Esophagus squamous epithelium (tissue), 5 donors: ENCODE data around the gene DDX28. TPM values are rescaled to one million over a fixed set of nuclear protein-coding genes. Genes with fewer than 3 reads are reported as not detected.

Experiments used
- DNase-seq: peaks from one replicate; lab custom pipeline; 2025; lab: John Stamatoyannopoulos, UW
- H3K27ac ChIP-seq, 4 donors: fragments of 200-600 bp; sonication (generic); one replicate each; pipeline ENCODE4 v1.5.1; 2016 to 2019; ENCODE audit warnings: mild to moderate bottlenecking in 1 of 4
- H3K27me3 ChIP-seq, 4 donors: fragments of 200-600 bp; sonication (generic); 1 replicate in 3 of 4; 2 replicates in 1 of 4; pipeline versions ENCODE4 v1.5.1 to v1.6.0; 2017 to 2021; ENCODE audit warnings: antibody characterized with exemption in 1 of 4
- H3K36me3 ChIP-seq, 3 donors: fragments of 200-600 bp; sonication (generic); one replicate each; pipeline ENCODE4 v1.5.1; 2016 to 2019
- H3K4me1 ChIP-seq, 3 donors: fragments of 200-600 bp; sonication (generic); one replicate each; pipeline ENCODE4 v1.5.1; 2017 to 2019
- H3K4me3 ChIP-seq, 4 donors: fragments of 200-600 bp; sonication (generic); 1 replicate in 3 of 4; 2 replicates in 1 of 4; pipeline ENCODE4 v1.5.1; 2016 to 2019; ENCODE audit warnings: mild to moderate bottlenecking in 2 of 4, moderate library complexity in 1 of 4
- H3K9me3 ChIP-seq, 3 donors: fragments of 200-600 bp; sonication (generic); one replicate each; pipeline ENCODE4 v1.5.1; 2016 to 2019
- CTCF ChIP-seq, 6 experiments: fragments of 450-650 bp in 4 of 6; fragments of 200-600 bp in 2 of 6; sonication (generic) in 2 of 6; IDR thresholded peaks; one replicate each; pipeline ENCODE4 v1.5.1; 2016 to 2019; ENCODE audit warnings: antibody characterized with exemption in 6 of 6, mild to moderate bottlenecking in 4 of 6, moderate library complexity in 4 of 6
- POLR2A ChIP-seq, 4 donors: fragments of 450-650 bp; IDR thresholded peaks; one replicate each; pipeline ENCODE4 v1.6.1; 2017; ENCODE audit warnings: antibody characterized with exemption in 4 of 4, mild to moderate bottlenecking in 4 of 4, moderate library complexity in 3 of 4
- WGBS, 2 donors: methylation state at CpG; one replicate each; pipeline ENCODE4 v1.1.5; 2018; 5-methylcytosine and 5-hydroxymethylcytosine counted together
- intact Hi-C: fragments of 100-400 bp; cut with DNase I; formaldehyde crosslinking; loops from one replicate; pipeline ENCODE4 v1.15.0; 2022
- total RNA-seq, 4 donors: library from RNA; depleted of rRNA; stranded (reverse); fragments of >200 nt; gene quantifications; one replicate each; pipeline ENCODE4 v1.1.0, GENCODE V29; 2016
- donor health status: DM: yes; HTN: yes; CAD: no.

The DDX28 gene
- total RNA-seq, 4 donors from 2014 or later: 9.7 to 12.8 (median 11.6) TPM

DNA sequence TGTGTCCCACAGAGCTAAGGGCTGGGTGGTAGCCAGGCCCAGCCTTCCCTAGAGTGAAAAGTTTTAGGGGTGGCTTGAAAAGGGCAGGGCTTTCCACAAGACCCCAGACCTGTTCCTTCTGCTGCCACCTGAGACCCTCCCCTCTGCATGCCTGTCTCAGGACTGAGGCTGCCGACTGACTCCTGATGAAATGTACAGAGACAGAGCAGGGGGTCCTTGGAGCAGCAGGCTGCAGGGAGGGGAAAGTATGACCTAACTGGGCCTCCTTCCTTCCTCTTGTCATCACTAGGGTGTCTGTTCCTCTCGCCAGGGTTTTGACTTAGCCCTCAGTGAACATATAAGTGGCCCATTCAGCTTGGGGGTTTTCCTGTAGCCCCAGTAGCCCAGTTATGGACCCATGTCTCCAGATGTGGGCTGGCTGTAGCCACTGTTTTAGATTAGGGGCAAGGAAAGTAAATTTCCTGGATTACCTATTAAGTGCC is 47.3 kb upstream of the DDX28 start:
- no peaks in the 10 kb centered on the region for H3K9me3 ChIP-seq
- DNase-seq: no peak
- no peaks in the 10 kb centered on the region for H3K27me3 ChIP-seq
- TF ChIP-seq CTCF (IDR thresholded peaks at IDR 0.05): no peak
- TF ChIP-seq POLR2A (IDR thresholded peaks at IDR 0.05): no peak
- H3K4me1 ChIP-seq: peaks cover 18 to 60% (median 31%) of the 10 kb centered on the region in 3 donors
- peaks cover 0 to 88% (median 3%) of the 10 kb centered on the region in 3 donors for H3K36me3 ChIP-seq
- WGBS, 2 donors: 50% methylated on average over 1 of the region's 2 CpGs; no CpG with 5 or more reads in 1 of the 2 donors
- intact Hi-C loops: no loop called here
- peak overlapping the region in 2 of 4 donors; percentile 28 to 29 for H3K27ac ChIP-seq
- no peak overlapping the region for H3K4me3 ChIP-seq

GRCh38 chr16:68069511-68070248 is 46.6 kb upstream of the DDX28 start:
- TF ChIP-seq POLR2A (IDR thresholded peaks at IDR 0.05): no peak
- no peak for TF ChIP-seq CTCF (IDR thresholded peaks at IDR 0.05)
- H3K27ac ChIP-seq: peak overlapping the region in 2 of 4 donors; percentile 28 to 29
- peaks cover 0 to 82% (median 3%) of the 10 kb centered on the region in 3 donors for H3K36me3 ChIP-seq
- H3K4me3 ChIP-seq: no peak overlapping the region
- 100% methylated on average over 1 to 3 of the region's 7 CpGs for WGBS, 2 donors
- H3K4me1 ChIP-seq: peaks cover 18 to 66% (median 37%) of the 10 kb centered on the region in 3 donors
- no peaks in the 10 kb centered on the region for H3K9me3 ChIP-seq
- no peak for DNase-seq
- H3K27me3 ChIP-seq: no peaks in the 10 kb centered on the region
- intact Hi-C loops: no loop called here

- no peaks in the 10 kb centered on the region for H3K9me3 ChIP-seq
- H3K36me3 ChIP-seq: peaks cover 0 to 75% (median 3%) of the 10 kb centered on the region in 3 donors
- 89 to 94% methylated on average over 7 to 9 of the region's 9 CpGs for WGBS, 2 donors
- peaks cover 22 to 73% (median 42%) of the 10 kb centered on the region in 3 donors for H3K4me1 ChIP-seq
- intact Hi-C loops: no loop called here
- H3K27me3 ChIP-seq: no peaks in the 10 kb centered on the region
- TF ChIP-seq POLR2A (IDR thresholded peaks at IDR 0.05) (no peak), CTCF (IDR thresholded peaks at IDR 0.05) (no peak)
- no peak overlapping the region for H3K27ac ChIP-seq
- H3K4me3 ChIP-seq: no peak overlapping the region
- no peak for DNase-seq
Measured at GRCh38 chr16:68068926-68069325, 45.9 kb upstream of the DDX28 start.

DNA sequence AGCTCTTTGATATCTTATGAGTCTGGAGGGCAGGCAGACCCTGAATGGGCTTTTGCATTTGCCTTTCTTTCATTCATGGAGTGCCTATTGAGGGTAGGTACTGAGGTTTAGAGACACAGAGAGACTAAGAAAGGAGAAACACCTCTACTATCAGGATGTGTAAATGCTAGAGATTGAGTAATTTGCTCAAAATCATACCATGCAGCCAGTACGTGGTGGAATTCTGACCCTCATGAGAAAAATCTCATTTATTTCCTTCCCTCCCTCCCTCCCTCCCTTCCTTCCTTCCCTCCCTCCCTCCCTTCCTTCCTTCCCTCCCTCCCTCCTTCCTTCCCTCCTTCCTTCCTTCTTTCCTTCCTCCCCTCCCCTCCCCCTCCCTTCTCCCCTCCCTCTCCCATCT is 43.7 kb upstream of the DDX28 start:
- intact Hi-C loops: no loop called here
- no peaks in the 10 kb centered on the region for H3K9me3 ChIP-seq
- H3K4me3 ChIP-seq: no peak overlapping the region
- no peak for DNase-seq
- H3K36me3 ChIP-seq: peaks cover 0 to 73% (median 2%) of the 10 kb centered on the region in 3 donors
- peaks cover 8 to 59% (median 28%) of the 10 kb centered on the region in 3 donors for H3K4me1 ChIP-seq
- TF ChIP-seq POLR2A (IDR thresholded peaks at IDR 0.05) (no peak), CTCF (IDR thresholded peaks at IDR 0.05) (no peak)
- no peak overlapping the region for H3K27ac ChIP-seq
- H3K27me3 ChIP-seq: no peaks in the 10 kb centered on the region
- 25 to 56% methylated on average over 1 of the region's 1 CpG for WGBS, 2 donors

GRCh38 chr16:68065716-68066305 is 42.8 kb upstream of the DDX28 start:
- TF ChIP-seq CTCF (IDR thresholded peaks at IDR 0.05) (peak in 1 of 6 experiments; percentile 7), POLR2A (IDR thresholded peaks at IDR 0.05) (no peak)
- Histone ChIP-seq H3K36me3 (peaks cover 0 to 73% (median 0%) of the 10 kb centered on the region in 3 donors), H3K4me1 (peaks cover 5 to 56% (median 27%) of the 10 kb centered on the region in 3 donors), H3K9me3 (no peaks in the 10 kb centered on the region), H3K4me3 (no peak overlapping the region), H3K27ac (peak overlapping the region in 3 of 4 donors; percentile 54 to 67 (median 66)), H3K27me3 (no peaks in the 10 kb centered on the region)
- DNase-seq: no peak
- intact Hi-C loops: no loop called here
- 58 to 70% methylated on average over 4 to 6 of the region's 6 CpGs for WGBS, 2 donors
